SU-DHL-6 (cell line): Measurements from ENCODE around the gene IMMT.
A peak's percentile ranks its signal among the peaks of the same experiment; 100 is the strongest.

Source experiments
- H2AFZ ChIP-seq: fragments of 200-600 bp; sonication (generic); 2 replicates; pipeline ENCODE4 v1.6.1; 2014; ENCODE audit warnings: low read depth, mild to moderate bottlenecking, moderate library complexity, mixed read lengths, antibody characterized with exemption, low read length; ENCODE audit not compliant: severe bottlenecking
- H3F3A ChIP-seq: fragments of 200-600 bp; shearing (Covaris generic); 2 replicates; pipeline ENCODE4 v1.6.0; 2016; ENCODE audit warnings: antibody characterized with exemption, mild to moderate bottlenecking; ENCODE audit not compliant: insufficient read depth
- H3K27ac ChIP-seq: fragments of 200-600 bp; sonication (generic); 2 replicates; pipeline ENCODE4 v1.5.1; 2016; ENCODE audit warnings: low read depth, mild to moderate bottlenecking, low read length, moderate library complexity, mixed read lengths
- H3K27me3 ChIP-seq: fragments of 200-600 bp; sonication (generic), shearing (Covaris generic); 2 replicates; pipeline ENCODE4 v1.6.0; 2014; ENCODE audit warnings: mild to moderate bottlenecking, low read length
- H3K36me3 ChIP-seq: fragments of 200-600 bp; sonication (generic); 2 replicates; pipeline ENCODE4 v1.6.1; 2014; ENCODE audit warnings: mild to moderate bottlenecking, low read length, mixed read lengths
- H3K4me2 ChIP-seq: fragments of 300-600, 200-600 bp; shearing (Covaris generic), sonication (generic); 2 replicates; pipeline ENCODE4 v1.6.0; 2014; ENCODE audit warnings: low read length, low read depth, mild to moderate bottlenecking; ENCODE audit not compliant: poor library complexity, severe bottlenecking
- H3K4me3 ChIP-seq: fragments of 200-600 bp; sonication (generic); 2 replicates; pipeline ENCODE4 v1.5.1; 2014; ENCODE audit warnings: antibody characterized with exemption, low read length, mild to moderate bottlenecking, mixed read lengths; ENCODE audit not compliant: insufficient read depth, poor library complexity, severe bottlenecking
- H3K79me2 ChIP-seq: fragments of 200-600 bp; sonication (generic); 2 replicates; pipeline ENCODE4 v1.6.1; 2014; ENCODE audit warnings: mild to moderate bottlenecking, low read length, moderate library complexity; ENCODE audit not compliant: insufficient read depth
- H3K9ac ChIP-seq: fragments of 200-600 bp; sonication (generic); 2 replicates; pipeline ENCODE4 v1.7.0; 2014; ENCODE audit warnings: mild to moderate bottlenecking, low read length
- H3K9me2 ChIP-seq: fragments of 200-600 bp; sonication (generic); replicated peaks from 2 replicates; pipeline ENCODE4 v1.6.1; 2014; ENCODE audit warnings: low read length; ENCODE audit not compliant: insufficient read depth
- H3K9me3 ChIP-seq: fragments of 200-600 bp; sonication (generic); 2 replicates; pipeline ENCODE4 v1.6.1; 2014; ENCODE audit warnings: low read length, mixed read lengths; ENCODE audit not compliant: insufficient read depth
- H4K20me1 ChIP-seq: fragments of 200-600 bp; sonication (generic); 2 replicates; pipeline ENCODE4 v1.6.1; 2014; ENCODE audit warnings: low read depth, mild to moderate bottlenecking, antibody characterized with exemption, low read length, moderate library complexity, mixed read lengths
- CTCF ChIP-seq: fragments of 200-600 bp; sonication (generic); IDR thresholded peaks from one replicate; pipeline ENCODE4 v1.5.1; 2017; ENCODE audit warnings: antibody characterized with exemption, mild to moderate bottlenecking, low read length, moderate library complexity; ENCODE audit not compliant: insufficient read depth, poor library complexity, severe bottlenecking
- EZH2phosphoT487 ChIP-seq: fragments of 200-600 bp; sonication (generic), shearing (Covaris generic); conservative IDR thresholded peaks from 2 replicates; pipeline ENCODE4 v1.6.1; 2018; ENCODE audit warnings: mild to moderate bottlenecking, antibody characterized with exemption, low read length, moderate library complexity, mixed read lengths

IMMT gene

GRCh38 chr2:86175828-86176227 lies 19.4 kb downstream of the IMMT start:
- peaks cover 22% of the 10 kb centered on the region for H3K79me2 ChIP-seq
- H3K9ac ChIP-seq = no peak overlapping the region
- H3K4me3 ChIP-seq = no peak overlapping the region
- TF ChIP-seq EZH2phosphoT487 (no peak), CTCF (no peak)
- H3K27ac ChIP-seq = no peak overlapping the region
- H2AFZ ChIP-seq = no peak overlapping the region
- no peaks in the 10 kb centered on the region for H3K9me3 ChIP-seq
- H3K36me3 ChIP-seq = peaks cover 12% of the 10 kb centered on the region
- no peaks in the 10 kb centered on the region for H3K9me2 ChIP-seq
- no peak overlapping the region for H3K4me2 ChIP-seq
- peaks cover 4% of the 10 kb centered on the region; the same call in 1 of the 2 replicates for H3F3A ChIP-seq
- no peaks in the 10 kb centered on the region for H3K27me3 ChIP-seq
- no peaks in the 10 kb centered on the region; the same call in 1 of the 2 replicates for H4K20me1 ChIP-seq

- Histone ChIP-seq H2AFZ (no peak overlapping the region), H3K4me3 (no peak overlapping the region), H3K9me2 (no peaks in the 10 kb centered on the region), H3K4me2 (peak overlapping the region; percentile 7), H3K36me3 (peaks cover 14% of the 10 kb centered on the region), H3K9ac (no peak overlapping the region), H3K27me3 (no peaks in the 10 kb centered on the region), H3F3A (peaks cover 4% of the 10 kb centered on the region; the same call in 1 of the 2 replicates), H3K79me2 (peaks cover 19% of the 10 kb centered on the region), H3K9me3 (no peaks in the 10 kb centered on the region), H3K27ac (peak overlapping the region; percentile 33; the same call in 1 of the 2 replicates), H4K20me1 (no peaks in the 10 kb centered on the region)
- TF ChIP-seq CTCF = no peak
- TF ChIP-seq EZH2phosphoT487 = no peak
Measured at GRCh38 chr2:86174445-86174844, 20.8 kb downstream of the IMMT start.

- Histone ChIP-seq H3K79me2 (peaks cover 15% of the 10 kb centered on the region), H3K36me3 (peaks cover 17% of the 10 kb centered on the region)
- TF ChIP-seq CTCF = no peak
- TF ChIP-seq EZH2phosphoT487 = no peak
Measured at GRCh38 chr2:86172610-86173009, 22.7 kb downstream of the IMMT start.

More at GRCh38 chr2:86172610-86173009, 22.7 kb downstream of the IMMT start:
- H3K27ac ChIP-seq = no peak overlapping the region
- no peaks in the 10 kb centered on the region for H4K20me1 ChIP-seq
- no peaks in the 10 kb centered on the region for H3K27me3 ChIP-seq
- H3K9ac ChIP-seq = no peak overlapping the region
- no peak overlapping the region for H3K4me3 ChIP-seq
- no peaks in the 10 kb centered on the region for H3K9me2 ChIP-seq
- H3K9me3 ChIP-seq = no peaks in the 10 kb centered on the region
- H3K4me2 ChIP-seq = no peak overlapping the region
- no peak overlapping the region for H2AFZ ChIP-seq
- peaks cover 4% of the 10 kb centered on the region; the same call in 1 of the 2 replicates for H3F3A ChIP-seq
